Measurements from ENCODE around the gene LORICRIN. TPM values are rescaled to one million over a fixed set of nuclear protein-coding genes. Genes with fewer than 3 reads are reported as not detected.

The LORICRIN gene
- polyA plus RNA-seq, 4 donors: not detected

GRCh38 chr1:153293851-153294250, 34.4 kb downstream of the LORICRIN start:
- no peak for DNase-seq (ENCODE audit: low read depth in 4 of 4, low spot score in 3 of 4)

- no peak for DNase-seq (ENCODE audit: low read depth in 4 of 4, low spot score in 3 of 4)
Measured at GRCh38 chr1:153302308-153302707, 42.8 kb downstream of the LORICRIN start.

GRCh38 chr1:153305682-153306081, 46.2 kb downstream of the LORICRIN start:
- DNase-seq (ENCODE audit: low read depth in 4 of 4, low spot score in 3 of 4): no peak

GRCh38 chr1:153306303-153307220, 47.1 kb downstream of the LORICRIN start:
- no peak for DNase-seq (ENCODE audit: low read depth in 4 of 4, low spot score in 3 of 4)

- DNase-seq (ENCODE audit: low read depth in 4 of 4, low spot score in 3 of 4): no peak
Measured at GRCh38 chr1:153307221-153307600, 47.7 kb downstream of the LORICRIN start.

- DNase-seq (ENCODE audit: low read depth in 4 of 4, low spot score in 3 of 4): no peak
Measured at GRCh38 chr1:153308540-153308939, 49.1 kb downstream of the LORICRIN start.

GRCh38 chr1:153309441-153309840, 50.0 kb downstream of the LORICRIN start:
- DNase-seq (ENCODE audit: low read depth in 4 of 4, low spot score in 3 of 4): no peak

GRCh38 chr1:153310526-153310925, 51.0 kb downstream of the LORICRIN start:
- DNase-seq (ENCODE audit: low read depth in 4 of 4, low spot score in 3 of 4): no peak

Other genes starting within 250 kb of the LORICRIN start
- not detected for gene SPRR1B, start 228.5 kb upstream of the LORICRIN start, polyA plus RNA-seq (ENCODE audit: insufficient read length in 4 of 4)
- gene SPRR2D, start 218.6 kb upstream of the LORICRIN start, polyA plus RNA-seq (ENCODE audit: insufficient read length in 4 of 4): not detected
- under 1 TPM in 1 of 4 donors, not detected in 3; 0.09 TPM for gene SPRR2A, start 202.2 kb upstream of the LORICRIN start, polyA plus RNA-seq (ENCODE audit: insufficient read length in 4 of 4)
- under 1 TPM in 1 of 4 donors, not detected in 3; 0.17 TPM for gene SPRR2B, start 188.1 kb upstream of the LORICRIN start, polyA plus RNA-seq (ENCODE audit: insufficient read length in 4 of 4)
- gene SPRR2E, start 165.2 kb upstream of the LORICRIN start, polyA plus RNA-seq (ENCODE audit: insufficient read length in 4 of 4): not detected
- not detected for gene SPRR2F, start 146.2 kb upstream of the LORICRIN start, polyA plus RNA-seq (ENCODE audit: insufficient read length in 4 of 4)
- gene SPRR2G, start 108.8 kb upstream of the LORICRIN start, polyA plus RNA-seq (ENCODE audit: insufficient read length in 4 of 4): not detected
- not detected for gene LELP1, start 56.3 kb upstream of the LORICRIN start, polyA plus RNA-seq (ENCODE audit: insufficient read length in 4 of 4)
- gene PRR9, start 42.1 kb upstream of the LORICRIN start, polyA plus RNA-seq (ENCODE audit: insufficient read length in 4 of 4): not detected
- gene PGLYRP3, start 53.3 kb downstream of the LORICRIN start, polyA plus RNA-seq (ENCODE audit: insufficient read length in 4 of 4): not detected
- gene PGLYRP4, start 89.2 kb downstream of the LORICRIN start, polyA plus RNA-seq (ENCODE audit: insufficient read length in 4 of 4): not detected
- 10 to 100 TPM in 3 of 4 donors, 1 to 10 TPM in 1; 7.8 to 23.3 (median 18.2) TPM for gene S100A9, start 98.2 kb downstream of the LORICRIN start, polyA plus RNA-seq (ENCODE audit: insufficient read length in 4 of 4)
- gene S100A12, start 115.9 kb downstream of the LORICRIN start, polyA plus RNA-seq (ENCODE audit: insufficient read length in 4 of 4): 1 to 10 TPM in 3 of 4 donors, not detected in 1; 1.3 to 2.8 (median 2.3) TPM
- 10 to 100 TPM in 2 of 4 donors, 1 to 10 TPM in 2; 4.5 to 15.2 (median 10.9) TPM for gene S100A8, start 131.4 kb downstream of the LORICRIN start, polyA plus RNA-seq (ENCODE audit: insufficient read length in 4 of 4)
- gene S100A7A, start 156.8 kb downstream of the LORICRIN start, polyA plus RNA-seq (ENCODE audit: insufficient read length in 4 of 4): not detected
- gene S100A7, start 201.0 kb downstream of the LORICRIN start, polyA plus RNA-seq (ENCODE audit: insufficient read length in 4 of 4): under 1 TPM in 3 of 4 donors, not detected in 1; 0.21 to 0.96 (median 0.67) TPM

Data from right renal pelvis (tissue), 4 donors.